Kidney (tissue), 14 donors: ENCODE measurements around the gene TAS1R3. TPM values are rescaled to one million over a fixed set of nuclear protein-coding genes. Genes with fewer than 3 reads are reported as not detected.

Experiments used
- DNase-seq, 5 donors: peaks; one replicate each; pipeline ENCODE4 v3.0.0-alpha.2; 2013 to 2020
- FAIRE-seq: peaks from 2 replicates; lab custom pipeline; 2012; peaks lifted over from hg19 to GRCh38; lab: Jason Lieb, UNC
- H3K27ac ChIP-seq, 2 donors: one replicate each; pipeline ENCODE4 v1.7.0; 2013; ENCODE audit warnings: low read depth in 2 of 2, low read length in 2 of 2, inconsistent platforms in 1 of 2
- H3K27me3 ChIP-seq: one replicate; pipeline ENCODE4 v1.7.1; 2013; ENCODE audit warnings: low read length, inconsistent platforms; ENCODE audit not compliant: control insufficient read depth, insufficient read depth
- H3K36me3 ChIP-seq, 3 donors: one replicate each; pipeline versions ENCODE4 v1.7.0 to v1.7.1; 2013; ENCODE audit warnings: low read length in 3 of 3, control low read depth in 1 of 3, inconsistent platforms in 1 of 3; ENCODE audit not compliant: insufficient read depth in 3 of 3, control insufficient read depth in 2 of 3
- H3K4me1 ChIP-seq, 3 donors: one replicate each; pipeline versions ENCODE4 v1.7.0 to v1.7.1; 2013; ENCODE audit warnings: low read length in 3 of 3, inconsistent platforms in 1 of 3, low read depth in 1 of 3; ENCODE audit not compliant: control insufficient read depth in 2 of 3, insufficient read depth in 2 of 3
- H3K4me3 ChIP-seq, 3 donors: one replicate each; pipeline versions ENCODE4 v1.7.0 to v1.8.1; 2013; ENCODE audit warnings: low read length in 3 of 3, control low read depth in 1 of 3, inconsistent platforms in 1 of 3
- H3K9ac ChIP-seq, 3 donors: one replicate each; pipeline versions ENCODE4 v1.7.0 to v1.7.1; 2013; ENCODE audit warnings: low read length in 3 of 3, control low read depth in 1 of 3, inconsistent platforms in 1 of 3
- H3K9me3 ChIP-seq, 3 donors: one replicate each; pipeline versions ENCODE4 v1.7.0 to v1.7.1; 2013; ENCODE audit warnings: low read length in 3 of 3, control low read depth in 1 of 3, inconsistent platforms in 1 of 3; ENCODE audit not compliant: control insufficient read depth in 2 of 3, insufficient read depth in 1 of 3
- intact Hi-C: fragments of 100-400 bp; cut with DNase I; formaldehyde crosslinking; loops from one replicate; pipeline ENCODE4 v1.11.1; 2022
- microRNA-seq: library from miRNA; unstranded; fragments of <30 nt; microRNA quantifications from one replicate; pipeline ENCODE4 v1.2.0, GENCODE V29; 2020
- polyA plus RNA-seq: library from polyadenylated mRNA; stranded (reverse); fragments of 350-450 nt; fragmentation: Illumina TruSeq; extraction: RNeasy Lipid Tissue Mini Kit (QIAGEN cat#74804); gene quantifications from one replicate; pipeline ENCODE4 v1.2.3, GENCODE V29; 2014; ENCODE audit warnings: low read depth, low replicate concordance; ENCODE audit not compliant: insufficient read depth
- total RNA-seq: library from RNA; stranded (reverse); fragmentation: NEBNext Ultra II Directional; extraction: Animal tissue kit (Norgen Biotek cat#: 25700); gene quantifications from one replicate; pipeline ENCODE4 v1.2.1, GENCODE V29; 2021
- TF ChIP-seq, protein P1 (sequence below): IDR thresholded peaks from 3 replicates; pipeline ENCODE4 v1.5.1; 2012; ENCODE audit warnings: mild to moderate bottlenecking, moderate library complexity, borderline replicate concordance; ENCODE audit not compliant: insufficient read depth; ENCODE audit errors: extremely low read depth
- donor health status: control.
- donor health status: control.
- donor health status: control.
- donor health status: control.
- donor health status: control.
- donor health status: DM: yes; HTN: yes; CAD: no.
- donor health status: Normal renal cell carcinoma (clear cell type).

The TAS1R3 gene
- total and polyA plus RNA-seq, 2 donors from 2014 or later, result 0.15 to 1.3 TPM

DNA sequence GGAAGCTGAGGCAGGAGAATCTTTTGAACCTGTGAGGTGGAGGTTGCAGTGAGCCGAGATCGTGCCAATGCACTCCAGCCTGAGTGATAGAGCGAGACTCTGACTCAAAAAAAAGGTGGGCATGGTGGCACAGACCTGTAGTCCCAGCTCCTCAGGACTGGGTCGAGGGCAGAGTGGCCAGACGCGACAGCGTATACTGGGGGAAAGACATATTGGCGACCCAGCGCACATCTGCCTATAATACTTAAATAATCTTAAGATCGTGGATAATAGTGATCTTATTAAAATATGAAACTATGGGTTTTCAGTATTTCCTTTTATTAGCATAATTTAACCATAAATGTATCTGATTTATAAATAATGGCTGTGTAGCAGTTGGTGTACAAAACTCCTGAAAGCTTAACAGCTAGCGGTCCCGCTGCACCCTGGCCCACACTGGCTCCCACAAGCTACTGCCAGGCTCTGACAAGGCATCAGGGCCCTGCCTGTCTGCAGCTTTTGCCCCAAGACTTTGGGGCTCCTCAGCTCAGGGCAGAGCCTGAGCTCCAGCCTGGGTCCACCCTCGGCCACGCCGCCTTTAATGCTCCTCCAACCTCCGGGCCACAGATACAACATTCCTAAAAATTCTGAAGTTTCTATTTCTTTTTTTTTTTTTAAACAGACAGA lies 46.6 kb downstream of the TAS1R3 start:
- Histone ChIP-seq H3K4me1 (peaks cover 0 to 12% (median 0%) of the 10 kb centered on the region in 3 donors), H3K36me3 (peaks cover 0 to 4% (median 0%) of the 10 kb centered on the region in 3 donors), H3K9ac (no peak overlapping the region), H3K27me3 (no peaks in the 10 kb centered on the region), H3K9me3 (no peaks in the 10 kb centered on the region), H3K27ac (no peak overlapping the region), H3K4me3 (no peak overlapping the region)
- FAIRE-seq (no peak), DNase-seq (no peak)
- intact Hi-C loops, result no loop called here
- TF ChIP-seq, protein P1, sequence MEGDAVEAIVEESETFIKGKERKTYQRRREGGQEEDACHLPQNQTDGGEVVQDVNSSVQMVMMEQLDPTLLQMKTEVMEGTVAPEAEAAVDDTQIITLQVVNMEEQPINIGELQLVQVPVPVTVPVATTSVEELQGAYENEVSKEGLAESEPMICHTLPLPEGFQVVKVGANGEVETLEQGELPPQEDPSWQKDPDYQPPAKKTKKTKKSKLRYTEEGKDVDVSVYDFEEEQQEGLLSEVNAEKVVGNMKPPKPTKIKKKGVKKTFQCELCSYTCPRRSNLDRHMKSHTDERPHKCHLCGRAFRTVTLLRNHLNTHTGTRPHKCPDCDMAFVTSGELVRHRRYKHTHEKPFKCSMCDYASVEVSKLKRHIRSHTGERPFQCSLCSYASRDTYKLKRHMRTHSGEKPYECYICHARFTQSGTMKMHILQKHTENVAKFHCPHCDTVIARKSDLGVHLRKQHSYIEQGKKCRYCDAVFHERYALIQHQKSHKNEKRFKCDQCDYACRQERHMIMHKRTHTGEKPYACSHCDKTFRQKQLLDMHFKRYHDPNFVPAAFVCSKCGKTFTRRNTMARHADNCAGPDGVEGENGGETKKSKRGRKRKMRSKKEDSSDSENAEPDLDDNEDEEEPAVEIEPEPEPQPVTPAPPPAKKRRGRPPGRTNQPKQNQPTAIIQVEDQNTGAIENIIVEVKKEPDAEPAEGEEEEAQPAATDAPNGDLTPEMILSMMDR, result no peak

DNA sequence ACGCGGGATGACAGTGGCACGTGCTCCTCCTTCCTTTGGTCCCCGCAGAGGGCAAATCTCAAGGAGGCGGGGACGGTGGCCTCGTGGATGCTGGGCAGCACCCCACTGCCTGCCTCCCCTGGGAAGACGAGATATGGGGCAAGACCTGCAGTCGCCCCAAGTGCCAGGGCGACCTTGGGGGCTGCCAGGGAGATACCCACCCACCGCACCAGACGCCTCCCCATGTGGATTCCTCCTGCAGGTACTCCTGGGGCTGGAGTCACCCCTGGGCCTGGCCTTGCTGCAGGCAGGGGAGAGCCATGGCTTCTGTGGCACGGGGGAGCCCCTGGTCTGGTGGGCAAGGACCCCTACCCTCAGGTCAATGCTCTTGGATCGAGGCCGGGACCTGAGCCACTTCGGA lies 49.8 kb downstream of the TAS1R3 start:
- intact Hi-C loops, result no loop called here
- FAIRE-seq, result no peak

DNA sequence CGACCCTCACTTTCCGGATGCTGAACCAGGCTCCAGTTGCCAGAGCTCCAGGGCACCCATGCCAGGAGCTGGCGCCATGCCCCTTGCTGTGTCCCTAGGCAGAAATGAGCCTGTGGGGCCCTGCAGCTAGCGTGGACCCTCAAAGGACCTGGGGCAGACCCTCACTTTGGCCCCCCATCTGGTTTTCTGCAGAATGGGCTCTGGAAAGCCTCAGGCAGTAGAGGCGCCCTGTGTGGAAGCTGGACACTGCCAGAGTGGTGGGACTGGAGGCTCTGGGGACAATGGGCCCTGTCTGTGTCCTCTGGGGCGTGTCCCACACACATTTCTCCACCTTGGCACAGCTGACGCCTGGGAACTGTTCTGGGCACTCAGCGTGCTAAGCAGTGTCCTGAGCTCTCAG lies 50.2 kb downstream of the TAS1R3 start:
- Histone ChIP-seq H3K9me3 (no peaks in the 10 kb centered on the region), H3K4me1 (no peaks in the 10 kb centered on the region), H3K27ac (no peak overlapping the region), H3K4me3 (no peak overlapping the region), H3K27me3 (no peaks in the 10 kb centered on the region), H3K36me3 (peaks cover 0 to 9% (median 5%) of the 10 kb centered on the region in 3 donors), H3K9ac (no peak overlapping the region)
- DNase-seq (no peak), FAIRE-seq (no peak)
- TF ChIP-seq, protein P1, result no peak
- intact Hi-C loops, result no loop called here

More for the DNA sequence above, 49.8 kb downstream of the TAS1R3 start:
- Histone ChIP-seq H3K27ac (no peak overlapping the region), H3K4me1 (no peaks in the 10 kb centered on the region), H3K36me3 (peaks cover 0 to 5% (median under 1%) of the 10 kb centered on the region in 3 donors), H3K9ac (no peak overlapping the region), H3K27me3 (no peaks in the 10 kb centered on the region), H3K4me3 (no peak overlapping the region), H3K9me3 (no peaks in the 10 kb centered on the region)
- DNase-seq, result no peak
- TF ChIP-seq, protein P1, result no peak

Small RNA genes within 50 kb of the gene (microRNA-seq; reads per million reads assigned to microRNA genes)
- 1.7 reads per million for gene MIR6726
- not detected for gene MIR6727
- gene MIR6808, result not detected

Other genes with a start within 250 kb of the TAS1R3 start
- gene C1orf159, start 215.2 kb upstream of the TAS1R3 start, total RNA-seq, result 14.8 TPM
- gene C1orf159, start 215.2 kb upstream of the TAS1R3 start, polyA plus RNA-seq, result 8.6 TPM
- 1.5 TPM for gene TTLL10, start 157.4 kb upstream of the TAS1R3 start, total RNA-seq
- not detected for gene TTLL10, start 157.4 kb upstream of the TAS1R3 start, polyA plus RNA-seq
- gene TNFRSF18, start 124.7 kb upstream of the TAS1R3 start, total RNA-seq, result 8.1 TPM
- gene TNFRSF18, start 124.7 kb upstream of the TAS1R3 start, polyA plus RNA-seq, result not detected
- 5.1 TPM for gene TNFRSF4, start 117.1 kb upstream of the TAS1R3 start, total RNA-seq
- gene TNFRSF4, start 117.1 kb upstream of the TAS1R3 start, polyA plus RNA-seq, result 3.3 TPM
- 160 TPM for gene SDF4, start 99.3 kb upstream of the TAS1R3 start, total RNA-seq
- gene SDF4, start 99.3 kb upstream of the TAS1R3 start, polyA plus RNA-seq, result 143 TPM
- gene B3GALT6, start 99.0 kb upstream of the TAS1R3 start, total RNA-seq, result 20.3 TPM
- gene B3GALT6, start 99.0 kb upstream of the TAS1R3 start, polyA plus RNA-seq, result 13.7 TPM
- 3.1 TPM for gene C1QTNF12, start 84.6 kb upstream of the TAS1R3 start, total RNA-seq
- gene C1QTNF12, start 84.6 kb upstream of the TAS1R3 start, polyA plus RNA-seq, result 9.9 TPM
- gene UBE2J2, start 57.4 kb upstream of the TAS1R3 start, total RNA-seq, result 56.6 TPM
- gene UBE2J2, start 57.4 kb upstream of the TAS1R3 start, polyA plus RNA-seq, result 57.4 TPM
- 4.6 TPM for gene SCNN1D, start 50.8 kb upstream of the TAS1R3 start, total RNA-seq
- gene SCNN1D, start 50.8 kb upstream of the TAS1R3 start, polyA plus RNA-seq, result 4.6 TPM
- 39.5 TPM for gene ACAP3, start 23.4 kb upstream of the TAS1R3 start, total RNA-seq
- 15.9 TPM for gene ACAP3, start 23.4 kb upstream of the TAS1R3 start, polyA plus RNA-seq
- 12.6 TPM for gene PUSL1, start 22.7 kb upstream of the TAS1R3 start, total RNA-seq
- 13.9 TPM for gene PUSL1, start 22.7 kb upstream of the TAS1R3 start, polyA plus RNA-seq
- 100 TPM for gene INTS11, start 6.6 kb upstream of the TAS1R3 start, total RNA-seq
- gene INTS11, start 6.6 kb upstream of the TAS1R3 start, polyA plus RNA-seq, result 73.6 TPM
- gene CPTP, start 6.5 kb upstream of the TAS1R3 start, total RNA-seq, result 21.9 TPM
- 51.5 TPM for gene CPTP, start 6.5 kb upstream of the TAS1R3 start, polyA plus RNA-seq
- gene DVL1, start 18.1 kb downstream of the TAS1R3 start, total RNA-seq, result 55.0 TPM
- gene DVL1, start 18.1 kb downstream of the TAS1R3 start, polyA plus RNA-seq, result 32.5 TPM
- 26.0 TPM for gene MXRA8, start 27.3 kb downstream of the TAS1R3 start, total RNA-seq
- 64.7 TPM for gene MXRA8, start 27.3 kb downstream of the TAS1R3 start, polyA plus RNA-seq
- 111 TPM for gene AURKAIP1, start 43.9 kb downstream of the TAS1R3 start, total RNA-seq
- 359 TPM for gene AURKAIP1, start 43.9 kb downstream of the TAS1R3 start, polyA plus RNA-seq
- 199 TPM for gene CCNL2, start 68.1 kb downstream of the TAS1R3 start, total RNA-seq
- gene CCNL2, start 68.1 kb downstream of the TAS1R3 start, polyA plus RNA-seq, result 72.0 TPM
- gene MRPL20, start 76.0 kb downstream of the TAS1R3 start, total RNA-seq, result 103 TPM
- gene MRPL20, start 76.0 kb downstream of the TAS1R3 start, polyA plus RNA-seq, result 221 TPM
- 5.2 TPM for gene ANKRD65, start 90.0 kb downstream of the TAS1R3 start, total RNA-seq
- 7.1 TPM for gene ANKRD65, start 90.0 kb downstream of the TAS1R3 start, polyA plus RNA-seq
- gene VWA1, start 104.4 kb downstream of the TAS1R3 start, total RNA-seq, result 116 TPM
- 103 TPM for gene VWA1, start 104.4 kb downstream of the TAS1R3 start, polyA plus RNA-seq
- gene ATAD3C, start 118.4 kb downstream of the TAS1R3 start, total RNA-seq, result 10.0 TPM
- gene ATAD3C, start 118.4 kb downstream of the TAS1R3 start, polyA plus RNA-seq, result 14.3 TPM
- gene ATAD3B, start 140.5 kb downstream of the TAS1R3 start, total RNA-seq, result 28.8 TPM
- 13.3 TPM for gene ATAD3B, start 140.5 kb downstream of the TAS1R3 start, polyA plus RNA-seq
- 19.1 TPM for gene ATAD3A, start 180.9 kb downstream of the TAS1R3 start, total RNA-seq
- gene ATAD3A, start 180.9 kb downstream of the TAS1R3 start, polyA plus RNA-seq, result 17.5 TPM
- gene TMEM240, start 209.3 kb downstream of the TAS1R3 start, total RNA-seq, result 1.9 TPM
- gene TMEM240, start 209.3 kb downstream of the TAS1R3 start, polyA plus RNA-seq, result 1.7 TPM
- 102 TPM for gene SSU72, start 243.6 kb downstream of the TAS1R3 start, total RNA-seq
- gene SSU72, start 243.6 kb downstream of the TAS1R3 start, polyA plus RNA-seq, result 143 TPM